Parathyroid adenoma (tissue), 2 donors: ENCODE data around the gene SLC5A3.

Experiments
- H2AFZ ChIP-seq: fragments of 300-600 bp; sonication (generic); one replicate; pipeline ENCODE4 v1.7.0; 2017; ENCODE audit warnings: antibody characterized with exemption, mild to moderate bottlenecking
- H3K27ac ChIP-seq: fragments of 300-600 bp; sonication (generic); one replicate; pipeline ENCODE4 v1.7.0; 2017
- H3K27me3 ChIP-seq: fragments of 300-600 bp; sonication (generic); one replicate; pipeline ENCODE4 v1.7.0; 2017; ENCODE audit warnings: low read length; ENCODE audit not compliant: control insufficient read depth, insufficient read depth
- H3K36me3 ChIP-seq: fragments of 300-600 bp; sonication (generic); one replicate; pipeline ENCODE4 v1.7.0; 2017; ENCODE audit warnings: low read length; ENCODE audit not compliant: control insufficient read depth, insufficient read depth
- H3K4me1 ChIP-seq: fragments of 300-600 bp; sonication (generic); one replicate; pipeline ENCODE4 v1.7.0; 2017; ENCODE audit warnings: control low read depth
- H3K4me2 ChIP-seq: fragments of 300-600 bp; sonication (generic); one replicate; pipeline ENCODE4 v1.7.0; 2017; ENCODE audit warnings: low read length
- H3K4me3 ChIP-seq: fragments of 300-600 bp; sonication (generic); one replicate; pipeline ENCODE4 v1.7.0; 2017; ENCODE audit warnings: low read depth, low read length
- H3K79me2 ChIP-seq: fragments of 300-600 bp; sonication (generic); one replicate; pipeline ENCODE4 v1.7.0; 2017; ENCODE audit warnings: control low read depth
- H3K9ac ChIP-seq: fragments of 300-600 bp; sonication (generic); one replicate; pipeline ENCODE4 v1.7.0; 2017; ENCODE audit warnings: mild to moderate bottlenecking
- H3K9me3 ChIP-seq: fragments of 300-600 bp; sonication (generic); one replicate; pipeline ENCODE4 v1.7.0; 2017; ENCODE audit warnings: low read length; ENCODE audit not compliant: control insufficient read depth
- CTCF ChIP-seq: fragments of 300-600 bp; sonication (generic); IDR thresholded peaks from one replicate; pipeline ENCODE4 v1.7.0; 2017; ENCODE audit warnings: antibody characterized with exemption, mild to moderate bottlenecking
- donor health status: primary hyperparathyroidism.

Gene SLC5A3

GRCh38 chr21:34076835-34077234 lies 3.5 kb downstream of the SLC5A3 start:
- no peak overlapping the region for H2AFZ ChIP-seq
- H3K4me3 ChIP-seq: no peak overlapping the region
- no peak for TF ChIP-seq CTCF

GRCh38 chr21:34077888-34078287 lies 4.5 kb downstream of the SLC5A3 start:
- Histone ChIP-seq H3K27me3 (no peaks in the 10 kb centered on the region), H3K4me2 (no peak overlapping the region), H2AFZ (no peak overlapping the region), H3K4me1 (peaks cover 3% of the 10 kb centered on the region), H3K79me2 (peaks cover 11% of the 10 kb centered on the region), H3K4me3 (no peak overlapping the region), H3K36me3 (no peaks in the 10 kb centered on the region), H3K9me3 (no peaks in the 10 kb centered on the region), H3K27ac (no peak overlapping the region), H3K9ac (no peak overlapping the region)
- no peak for TF ChIP-seq CTCF

More at GRCh38 chr21:34076835-34077234, 3.5 kb downstream of the SLC5A3 start:
- no peak overlapping the region for H3K27ac ChIP-seq
- no peak overlapping the region for H3K4me2 ChIP-seq
- peaks cover 8% of the 10 kb centered on the region for H3K79me2 ChIP-seq
- no peak overlapping the region for H3K9ac ChIP-seq
- no peaks in the 10 kb centered on the region for H3K27me3 ChIP-seq
- H3K4me1 ChIP-seq: peaks cover 3% of the 10 kb centered on the region
- no peaks in the 10 kb centered on the region for H3K9me3 ChIP-seq
- H3K36me3 ChIP-seq: no peaks in the 10 kb centered on the region

- Histone ChIP-seq H3K27ac (no peak overlapping the region), H3K27me3 (no peaks in the 10 kb centered on the region), H3K4me1 (peaks cover 3% of the 10 kb centered on the region), H3K36me3 (no peaks in the 10 kb centered on the region), H3K9ac (no peak overlapping the region), H3K9me3 (no peaks in the 10 kb centered on the region), H3K4me2 (no peak overlapping the region), H3K79me2 (peaks cover 11% of the 10 kb centered on the region), H2AFZ (no peak overlapping the region), H3K4me3 (no peak overlapping the region)
- TF ChIP-seq CTCF: no peak
These were observed 5.5 kb downstream of the SLC5A3 start for GRCh38 chr21:34078915-34079314.

GRCh38 chr21:34080710-34081109 lies 7.3 kb downstream of the SLC5A3 start:
- H3K4me2 ChIP-seq: no peak overlapping the region
- H3K4me3 ChIP-seq: no peak overlapping the region
- H3K4me1 ChIP-seq: peaks cover under 1% of the 10 kb centered on the region
- no peaks in the 10 kb centered on the region for H3K36me3 ChIP-seq
- H3K9me3 ChIP-seq: no peaks in the 10 kb centered on the region
- no peaks in the 10 kb centered on the region for H3K27me3 ChIP-seq
- no peak overlapping the region for H2AFZ ChIP-seq
- TF ChIP-seq CTCF: no peak
- H3K27ac ChIP-seq: no peak overlapping the region
- no peak overlapping the region for H3K9ac ChIP-seq
- peaks cover 15% of the 10 kb centered on the region for H3K79me2 ChIP-seq

GRCh38 chr21:34082769-34083168 lies 9.4 kb downstream of the SLC5A3 start:
- no peak overlapping the region for H2AFZ ChIP-seq
- H3K4me2 ChIP-seq: no peak overlapping the region
- TF ChIP-seq CTCF: no peak
- H3K9ac ChIP-seq: no peak overlapping the region
- no peaks in the 10 kb centered on the region for H3K27me3 ChIP-seq
- peaks cover 6% of the 10 kb centered on the region for H3K4me1 ChIP-seq
- no peak overlapping the region for H3K27ac ChIP-seq
- no peak overlapping the region for H3K4me3 ChIP-seq
- no peaks in the 10 kb centered on the region for H3K36me3 ChIP-seq
- H3K79me2 ChIP-seq: peaks cover 18% of the 10 kb centered on the region
- no peaks in the 10 kb centered on the region for H3K9me3 ChIP-seq
